SU-DHL-6 (cell line): ENCODE measurements around the gene PHF21B.

Source experiments
- H2AFZ ChIP-seq: fragments of 200-600 bp; sonication (generic); 2 replicates; pipeline ENCODE4 v1.6.1; 2014; ENCODE audit warnings: low read depth, mild to moderate bottlenecking, moderate library complexity, mixed read lengths, antibody characterized with exemption, low read length; ENCODE audit not compliant: severe bottlenecking
- H3F3A ChIP-seq: fragments of 200-600 bp; shearing (Covaris generic); 2 replicates; pipeline ENCODE4 v1.6.0; 2016; ENCODE audit warnings: antibody characterized with exemption, mild to moderate bottlenecking; ENCODE audit not compliant: insufficient read depth
- H3K27ac ChIP-seq: fragments of 200-600 bp; sonication (generic); 2 replicates; pipeline ENCODE4 v1.5.1; 2016; ENCODE audit warnings: low read depth, mild to moderate bottlenecking, low read length, moderate library complexity, mixed read lengths
- H3K27me3 ChIP-seq: fragments of 200-600 bp; sonication (generic), shearing (Covaris generic); 2 replicates; pipeline ENCODE4 v1.6.0; 2014; ENCODE audit warnings: mild to moderate bottlenecking, low read length
- H3K36me3 ChIP-seq: fragments of 200-600 bp; sonication (generic); 2 replicates; pipeline ENCODE4 v1.6.1; 2014; ENCODE audit warnings: mild to moderate bottlenecking, low read length, mixed read lengths
- H3K4me2 ChIP-seq: fragments of 300-600, 200-600 bp; shearing (Covaris generic), sonication (generic); 2 replicates; pipeline ENCODE4 v1.6.0; 2014; ENCODE audit warnings: low read length, low read depth, mild to moderate bottlenecking; ENCODE audit not compliant: poor library complexity, severe bottlenecking
- H3K4me3 ChIP-seq: fragments of 200-600 bp; sonication (generic); 2 replicates; pipeline ENCODE4 v1.5.1; 2014; ENCODE audit warnings: antibody characterized with exemption, low read length, mild to moderate bottlenecking, mixed read lengths; ENCODE audit not compliant: insufficient read depth, poor library complexity, severe bottlenecking
- H3K79me2 ChIP-seq: fragments of 200-600 bp; sonication (generic); 2 replicates; pipeline ENCODE4 v1.6.1; 2014; ENCODE audit warnings: mild to moderate bottlenecking, low read length, moderate library complexity; ENCODE audit not compliant: insufficient read depth
- H3K9ac ChIP-seq: fragments of 200-600 bp; sonication (generic); 2 replicates; pipeline ENCODE4 v1.7.0; 2014; ENCODE audit warnings: mild to moderate bottlenecking, low read length
- H3K9me2 ChIP-seq: fragments of 200-600 bp; sonication (generic); replicated peaks from 2 replicates; pipeline ENCODE4 v1.6.1; 2014; ENCODE audit warnings: low read length; ENCODE audit not compliant: insufficient read depth
- H3K9me3 ChIP-seq: fragments of 200-600 bp; sonication (generic); 2 replicates; pipeline ENCODE4 v1.6.1; 2014; ENCODE audit warnings: low read length, mixed read lengths; ENCODE audit not compliant: insufficient read depth
- H4K20me1 ChIP-seq: fragments of 200-600 bp; sonication (generic); 2 replicates; pipeline ENCODE4 v1.6.1; 2014; ENCODE audit warnings: low read depth, mild to moderate bottlenecking, antibody characterized with exemption, low read length, moderate library complexity, mixed read lengths
- CTCF ChIP-seq: fragments of 200-600 bp; sonication (generic); IDR thresholded peaks from one replicate; pipeline ENCODE4 v1.5.1; 2017; ENCODE audit warnings: antibody characterized with exemption, mild to moderate bottlenecking, low read length, moderate library complexity; ENCODE audit not compliant: insufficient read depth, poor library complexity, severe bottlenecking
- EZH2phosphoT487 ChIP-seq: fragments of 200-600 bp; sonication (generic), shearing (Covaris generic); conservative IDR thresholded peaks from 2 replicates; pipeline ENCODE4 v1.6.1; 2018; ENCODE audit warnings: mild to moderate bottlenecking, antibody characterized with exemption, low read length, moderate library complexity, mixed read lengths

PHF21B gene

GRCh38 chr22:45029501-45029900, 19.7 kb upstream of the PHF21B start:
- no peak overlapping the region for H2AFZ ChIP-seq
- no peak overlapping the region for H3K27ac ChIP-seq
- H3K79me2 ChIP-seq: no peaks in the 10 kb centered on the region
- no peaks in the 10 kb centered on the region for H3K9me2 ChIP-seq
- H3K4me2 ChIP-seq: no peak overlapping the region
- no peak for TF ChIP-seq EZH2phosphoT487
- H3K36me3 ChIP-seq: no peaks in the 10 kb centered on the region
- no peaks in the 10 kb centered on the region for H3F3A ChIP-seq
- no peak overlapping the region for H3K4me3 ChIP-seq
- no peak overlapping the region for H3K9ac ChIP-seq
- H3K27me3 ChIP-seq: no peaks in the 10 kb centered on the region
- H4K20me1 ChIP-seq: no peaks in the 10 kb centered on the region
- H3K9me3 ChIP-seq: no peaks in the 10 kb centered on the region

- Histone ChIP-seq H2AFZ (no peak overlapping the region), H3F3A (no peaks in the 10 kb centered on the region), H3K27ac (no peak overlapping the region), H3K36me3 (no peaks in the 10 kb centered on the region), H3K79me2 (no peaks in the 10 kb centered on the region), H3K9me2 (no peaks in the 10 kb centered on the region), H3K27me3 (no peaks in the 10 kb centered on the region), H3K4me3 (no peak overlapping the region), H4K20me1 (no peaks in the 10 kb centered on the region), H3K9me3 (no peaks in the 10 kb centered on the region), H3K4me2 (no peak overlapping the region), H3K9ac (no peak overlapping the region)
- TF ChIP-seq CTCF (no peak), EZH2phosphoT487 (no peak)
These were observed 16.7 kb upstream of the PHF21B start for GRCh38 chr22:45026511-45026910.

GRCh38 chr22:45023431-45023830, 13.6 kb upstream of the PHF21B start:
- Histone ChIP-seq H3F3A (no peaks in the 10 kb centered on the region), H3K4me2 (no peak overlapping the region), H4K20me1 (no peaks in the 10 kb centered on the region), H3K36me3 (no peaks in the 10 kb centered on the region), H3K27me3 (no peaks in the 10 kb centered on the region), H3K9ac (no peak overlapping the region), H3K79me2 (no peaks in the 10 kb centered on the region), H3K27ac (no peak overlapping the region), H3K9me2 (no peaks in the 10 kb centered on the region), H3K4me3 (no peak overlapping the region), H3K9me3 (no peaks in the 10 kb centered on the region), H2AFZ (no peak overlapping the region)
- no peak for TF ChIP-seq EZH2phosphoT487
- no peak for TF ChIP-seq CTCF

- no peaks in the 10 kb centered on the region for H3F3A ChIP-seq
- H2AFZ ChIP-seq: no peak overlapping the region
- no peaks in the 10 kb centered on the region for H3K27me3 ChIP-seq
- no peak overlapping the region for H3K4me3 ChIP-seq
- no peaks in the 10 kb centered on the region for H3K9me3 ChIP-seq
- H4K20me1 ChIP-seq: no peaks in the 10 kb centered on the region
- no peaks in the 10 kb centered on the region for H3K9me2 ChIP-seq
- no peak for TF ChIP-seq EZH2phosphoT487
- TF ChIP-seq CTCF: no peak
- H3K36me3 ChIP-seq: no peaks in the 10 kb centered on the region
- no peak overlapping the region for H3K9ac ChIP-seq
- no peak overlapping the region for H3K27ac ChIP-seq
- no peaks in the 10 kb centered on the region for H3K79me2 ChIP-seq
- H3K4me2 ChIP-seq: no peak overlapping the region
These were observed 10.3 kb upstream of the PHF21B start for GRCh38 chr22:45019861-45020655.
